Measurements from ENCODE around the gene PHACTR3.

DNA sequence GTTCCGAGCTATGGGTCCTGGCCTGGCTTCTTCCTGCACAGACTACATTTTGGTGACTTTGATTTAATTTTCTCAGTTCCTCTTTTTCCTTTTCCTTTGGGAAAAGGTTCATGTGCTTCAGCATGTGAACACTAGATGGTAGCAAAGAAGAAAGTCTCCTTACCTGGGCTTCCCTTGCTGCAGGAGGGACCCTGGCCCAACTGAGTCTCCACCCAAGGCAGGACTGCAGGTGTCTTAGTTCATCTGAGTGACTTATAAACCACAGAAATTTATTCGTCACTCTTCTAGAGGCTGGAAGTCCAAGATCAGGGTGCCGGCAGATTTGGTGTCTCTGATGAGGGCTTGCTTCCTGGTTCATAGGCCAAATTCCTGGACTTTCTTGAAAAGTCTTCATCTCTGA, 165.9 kb downstream of the PHACTR3 start:
- TF ChIP-seq, protein P1, sequence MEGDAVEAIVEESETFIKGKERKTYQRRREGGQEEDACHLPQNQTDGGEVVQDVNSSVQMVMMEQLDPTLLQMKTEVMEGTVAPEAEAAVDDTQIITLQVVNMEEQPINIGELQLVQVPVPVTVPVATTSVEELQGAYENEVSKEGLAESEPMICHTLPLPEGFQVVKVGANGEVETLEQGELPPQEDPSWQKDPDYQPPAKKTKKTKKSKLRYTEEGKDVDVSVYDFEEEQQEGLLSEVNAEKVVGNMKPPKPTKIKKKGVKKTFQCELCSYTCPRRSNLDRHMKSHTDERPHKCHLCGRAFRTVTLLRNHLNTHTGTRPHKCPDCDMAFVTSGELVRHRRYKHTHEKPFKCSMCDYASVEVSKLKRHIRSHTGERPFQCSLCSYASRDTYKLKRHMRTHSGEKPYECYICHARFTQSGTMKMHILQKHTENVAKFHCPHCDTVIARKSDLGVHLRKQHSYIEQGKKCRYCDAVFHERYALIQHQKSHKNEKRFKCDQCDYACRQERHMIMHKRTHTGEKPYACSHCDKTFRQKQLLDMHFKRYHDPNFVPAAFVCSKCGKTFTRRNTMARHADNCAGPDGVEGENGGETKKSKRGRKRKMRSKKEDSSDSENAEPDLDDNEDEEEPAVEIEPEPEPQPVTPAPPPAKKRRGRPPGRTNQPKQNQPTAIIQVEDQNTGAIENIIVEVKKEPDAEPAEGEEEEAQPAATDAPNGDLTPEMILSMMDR (IDR thresholded peaks at IDR 0.05): peak; percentile 38
- TF ChIP-seq ZFX (IDR thresholded peaks at IDR 0.05; ENCODE audit: borderline replicate concordance): no peak
